DND-41 (cell line): Measurements from ENCODE around the gene BAIAP2L2.

ENCODE experiments used
- EZH2 ChIP-seq: IDR thresholded peaks from 3 replicates; pipeline ENCODE4 v1.6.1; 2012; ENCODE audit warnings: borderline replicate concordance, low read depth, mild to moderate bottlenecking, moderate library complexity, low read length, inconsistent platforms; ENCODE audit not compliant: severe bottlenecking
- TF ChIP-seq, protein P1 (sequence below): IDR thresholded peaks from 2 replicates; pipeline ENCODE4 v1.5.1; 2012; ENCODE audit warnings: borderline replicate concordance, low read length, moderate library complexity, mild to moderate bottlenecking; ENCODE audit not compliant: poor library complexity, severe bottlenecking; ENCODE audit errors: extremely low read depth

DNA sequence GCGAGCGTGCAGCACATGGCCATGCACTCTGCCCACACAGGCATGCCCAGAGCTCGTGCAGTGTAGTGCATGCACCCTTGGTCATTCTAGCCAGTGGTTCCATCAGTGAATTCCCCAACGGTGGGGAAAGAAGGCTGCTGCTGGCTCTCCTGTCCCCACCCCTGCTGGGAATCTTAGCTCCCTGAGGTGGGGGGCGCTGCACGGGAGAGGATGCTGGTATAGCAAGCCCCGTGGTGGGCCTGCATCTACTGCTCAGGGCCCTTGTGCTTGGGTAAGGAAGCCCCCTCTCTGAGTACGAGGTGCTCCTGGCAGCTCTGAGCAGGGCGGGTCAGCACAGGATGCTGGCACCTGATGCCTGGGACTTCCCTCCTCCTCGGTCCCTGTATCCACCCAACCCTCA lies 18.5 kb upstream of the BAIAP2L2 start:
- TF ChIP-seq, protein P1, sequence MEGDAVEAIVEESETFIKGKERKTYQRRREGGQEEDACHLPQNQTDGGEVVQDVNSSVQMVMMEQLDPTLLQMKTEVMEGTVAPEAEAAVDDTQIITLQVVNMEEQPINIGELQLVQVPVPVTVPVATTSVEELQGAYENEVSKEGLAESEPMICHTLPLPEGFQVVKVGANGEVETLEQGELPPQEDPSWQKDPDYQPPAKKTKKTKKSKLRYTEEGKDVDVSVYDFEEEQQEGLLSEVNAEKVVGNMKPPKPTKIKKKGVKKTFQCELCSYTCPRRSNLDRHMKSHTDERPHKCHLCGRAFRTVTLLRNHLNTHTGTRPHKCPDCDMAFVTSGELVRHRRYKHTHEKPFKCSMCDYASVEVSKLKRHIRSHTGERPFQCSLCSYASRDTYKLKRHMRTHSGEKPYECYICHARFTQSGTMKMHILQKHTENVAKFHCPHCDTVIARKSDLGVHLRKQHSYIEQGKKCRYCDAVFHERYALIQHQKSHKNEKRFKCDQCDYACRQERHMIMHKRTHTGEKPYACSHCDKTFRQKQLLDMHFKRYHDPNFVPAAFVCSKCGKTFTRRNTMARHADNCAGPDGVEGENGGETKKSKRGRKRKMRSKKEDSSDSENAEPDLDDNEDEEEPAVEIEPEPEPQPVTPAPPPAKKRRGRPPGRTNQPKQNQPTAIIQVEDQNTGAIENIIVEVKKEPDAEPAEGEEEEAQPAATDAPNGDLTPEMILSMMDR = no peak
- TF ChIP-seq EZH2 = no peak
